Stomach (tissue), 9 donors: ENCODE data around the gene KLF14. TPM values are rescaled to one million over a fixed set of nuclear protein-coding genes. Genes with fewer than 3 reads are reported as not detected.
"Not testable (repeated sequence)": the region's sequence is repeated elsewhere in the genome, so short reads cannot be mapped to it uniquely, and the experiment has no call there.

ENCODE experiments used
- DNase-seq, 2 donors: peaks; one replicate each; pipeline versions ENCODE4 v3.0.0 to v3.0.0-alpha.2; 2013 to 2019
- H3K27ac ChIP-seq, 5 donors: fragments of 200-600 bp in 4 of 5; sonication (generic) in 4 of 5; one replicate each; pipeline ENCODE4 v1.5.1; 2013 to 2019; ENCODE audit warnings: mild to moderate bottlenecking in 1 of 5, moderate library complexity in 1 of 5
- H3K27me3 ChIP-seq, 3 donors: fragments of 200-600 bp; sonication (generic); one replicate each; pipeline ENCODE4 v1.5.1; 2017 to 2019; ENCODE audit warnings: mixed run types in 1 of 3
- H3K36me3 ChIP-seq, 4 donors: fragments of 200-600 bp; sonication (generic); 1 replicate in 3 of 4; 2 replicates in 1 of 4; pipeline ENCODE4 v1.5.1; 2016 to 2019
- H3K4me1 ChIP-seq, 4 donors: fragments of 200-600 bp; sonication (generic); one replicate each; pipeline ENCODE4 v1.5.1; 2016 to 2019
- H3K4me3 ChIP-seq, 4 donors: fragments of 200-600 bp; sonication (generic) in 3 of 4; one replicate each; pipeline ENCODE4 v1.5.1; 2016 to 2019; ENCODE audit warnings: mild to moderate bottlenecking in 1 of 4
- H3K9me3 ChIP-seq, 4 donors: fragments of 200-600 bp; sonication (generic); one replicate each; pipeline ENCODE4 v1.5.1; 2016 to 2019
- CTCF ChIP-seq, 7 experiments: fragments of 450-650 bp in 4 of 7; fragments of 200-600 bp in 3 of 7; sonication (generic) in 3 of 7; IDR thresholded peaks; one replicate each; pipeline ENCODE4 v1.5.1; 2016 to 2019; ENCODE audit warnings: antibody characterized with exemption in 7 of 7, control low read depth in 2 of 7, mild to moderate bottlenecking in 1 of 7
- EP300 ChIP-seq: sonication (generic); formaldehyde crosslinking; IDR thresholded peaks from one replicate; pipeline ENCODE4 v1.6.1; 2017; ENCODE audit warnings: antibody characterized with exemption
- POLR2A ChIP-seq, 4 donors: fragments of 450-650 bp; IDR thresholded peaks; one replicate each; pipeline ENCODE4 v1.6.1; 2016; ENCODE audit warnings: antibody characterized with exemption in 4 of 4, control low read depth in 2 of 4, mild to moderate bottlenecking in 1 of 4, moderate library complexity in 1 of 4
- POLR2AphosphoS5 ChIP-seq, 3 donors: sonication (generic); formaldehyde crosslinking; IDR thresholded peaks; one replicate each; pipeline ENCODE4 v1.6.1; 2016; ENCODE audit warnings: antibody characterized with exemption in 3 of 3
- WGBS, 5 donors: extraction: QIAGEN DNeasy Blood & Tissue Kit in 3 of 5; methylation state at CpG; one replicate each; pipeline versions ENCODE4 v1.1.5 to v1.1.7; 2013 to 2018; 5-methylcytosine and 5-hydroxymethylcytosine counted together
- intact Hi-C: fragments of 100-400 bp; cut with DNase I; formaldehyde crosslinking; loops from one replicate; pipeline ENCODE4 v1.15.1; 2023; ENCODE audit warnings: low total_unique reads
- polyA plus RNA-seq, 3 donors: library from polyadenylated mRNA; stranded (reverse); fragments of 200-250 nt; gene quantifications; one replicate each; pipeline ENCODE4 v1.2.3, GENCODE V29; 2013
- total RNA-seq, 5 donors: library from RNA; depleted of rRNA; stranded (reverse); fragments of >200 nt; gene quantifications; one replicate each; pipeline versions ENCODE4 v1.1.0 to v1.2.3, GENCODE V29; 2014 to 2016
- donor health status: healthy with polysubstance abuse.
- donor health status: Bipolar disorder and iron deficiency.
- donor health status: healthy.

The KLF14 gene
- total and polyA plus RNA-seq, 8 donors, result 0.37 TPM; not detected in 7

- H3K27ac ChIP-seq, result no peak overlapping the region
- DNase-seq, result peak in 1 of 2 donors; percentile 45
- intact Hi-C loops, result no loop called here
- TF ChIP-seq EP300, result no peak
- TF ChIP-seq CTCF (IDR thresholded peaks at IDR 0.05), result peak in 2 of 7 experiments; percentile 19 to 29
- no peak for TF ChIP-seq POLR2AphosphoS5 (IDR thresholded peaks at IDR 0.05)
- no peak for TF ChIP-seq POLR2A (IDR thresholded peaks at IDR 0.05)
- H3K4me3 ChIP-seq, result no peak overlapping the region
- H3K27me3 ChIP-seq, result no peaks in the 10 kb centered on the region
- no peaks in the 10 kb centered on the region for H3K4me1 ChIP-seq
- WGBS, 5 donors, result 50 to 66% (median 55%) methylated on average over 2 of the region's 2 CpGs
- H3K36me3 ChIP-seq, result no peaks in the 10 kb centered on the region
- peaks cover 0 to 6% (median 0%) of the 10 kb centered on the region in 4 donors for H3K9me3 ChIP-seq
These were observed 38.2 kb downstream of the KLF14 start for GRCh38 chr7:130695840-130696239.

GRCh38 chr7:130692396-130692795 is 41.6 kb downstream of the KLF14 start:
- 91 to 95% (median 94%) methylated on average over 1 of the region's 1 CpG for WGBS, 5 donors
- H3K4me1 ChIP-seq, DNase-seq, H3K27me3 ChIP-seq, H3K36me3 ChIP-seq, H3K27ac ChIP-seq, intact Hi-C loops, H3K4me3 ChIP-seq: not testable (repeated sequence)
- H3K9me3 ChIP-seq, result peaks cover 0 to 14% (median 12%) of the 10 kb centered on the region in 4 donors

GRCh38 chr7:130689683-130690082 is 44.3 kb downstream of the KLF14 start:
- intact Hi-C loops, result no loop called here
- 77 to 92% (median 88%) methylated on average over 1 of the region's 1 CpG for WGBS, 5 donors
- H3K27me3 ChIP-seq, result no peaks in the 10 kb centered on the region

GRCh38 chr7:130683026-130683425 is 51.0 kb downstream of the KLF14 start:
- no peak overlapping the region for H3K4me3 ChIP-seq
- intact Hi-C loops, result no loop called here
- H3K4me1 ChIP-seq, result no peaks in the 10 kb centered on the region
- no peak for DNase-seq
- 94 to 100% (median 97%) methylated on average over 2 of the region's 2 CpGs for WGBS, 5 donors
- no peak overlapping the region for H3K27ac ChIP-seq
- TF ChIP-seq POLR2AphosphoS5 (IDR thresholded peaks at IDR 0.05), result no peak
- TF ChIP-seq CTCF (IDR thresholded peaks at IDR 0.05), result no peak
- TF ChIP-seq POLR2A (IDR thresholded peaks at IDR 0.05), result no peak
- no peak for TF ChIP-seq EP300
- no peaks in the 10 kb centered on the region for H3K9me3 ChIP-seq
- no peaks in the 10 kb centered on the region for H3K36me3 ChIP-seq
- H3K27me3 ChIP-seq, result no peaks in the 10 kb centered on the region

More at GRCh38 chr7:130689683-130690082, 44.3 kb downstream of the KLF14 start:
- TF ChIP-seq EP300 (no peak), CTCF (IDR thresholded peaks at IDR 0.05) (no peak), POLR2AphosphoS5 (IDR thresholded peaks at IDR 0.05) (no peak), POLR2A (IDR thresholded peaks at IDR 0.05) (no peak)
- no peaks in the 10 kb centered on the region for H3K36me3 ChIP-seq
- DNase-seq, result no peak
- no peak overlapping the region for H3K4me3 ChIP-seq
- no peak overlapping the region for H3K27ac ChIP-seq
- no peaks in the 10 kb centered on the region for H3K4me1 ChIP-seq
- H3K9me3 ChIP-seq, result peaks cover 0 to 14% (median 12%) of the 10 kb centered on the region in 4 donors

Other genes with a start within 250 kb of the KLF14 start
- 10 to 100 TPM in 2 of 5 donors, 1 to 10 TPM in 2, not detected in 1; 3.1 to 88.7 (median 10.6) TPM for gene MEST, start 242.1 kb downstream of the KLF14 start, total RNA-seq
- gene MEST, start 242.1 kb downstream of the KLF14 start, polyA plus RNA-seq, result 1 to 10 TPM; 4.1 to 4.9 (median 4.8) TPM
- 10 to 100 TPM in 3 of 5 donors, 1 to 10 TPM in 2; 7.6 to 50.0 (median 17.4) TPM for gene COPG2, start 65.5 kb downstream of the KLF14 start, total RNA-seq
- gene COPG2, start 65.5 kb downstream of the KLF14 start, polyA plus RNA-seq, result 1 to 10 TPM; 6.6 to 7.1 (median 6.6) TPM
- not detected for gene TSGA13, start 47.7 kb downstream of the KLF14 start, total RNA-seq
- not detected for gene TSGA13, start 47.7 kb downstream of the KLF14 start, polyA plus RNA-seq